HG02763 (cell line): ENCODE measurements around the gene PTPRN2.

Experiments
- ATAC-seq: cut with Tn5 transposase; IDR thresholded peaks from one replicate; pipeline ENCODE4 v1.9.1; 2021; ENCODE audit warnings: mild to moderate bottlenecking, moderate library complexity; ENCODE audit not compliant: unreplicated experiment

The PTPRN2 gene

GRCh38 chr7:158248816-158249215 is 338.8 kb downstream of the PTPRN2 start:
- ATAC-seq, result no peak

GRCh38 chr7:158247758-158248487 is 339.7 kb downstream of the PTPRN2 start:
- no peak for ATAC-seq

- no peak for ATAC-seq
Measured at GRCh38 chr7:158246960-158247673, 340.5 kb downstream of the PTPRN2 start.

GRCh38 chr7:158246272-158246959 is 341.2 kb downstream of the PTPRN2 start:
- ATAC-seq, result no peak

- no peak for ATAC-seq
Measured at GRCh38 chr7:158245724-158246041, 341.9 kb downstream of the PTPRN2 start.

- no peak for ATAC-seq
Measured at GRCh38 chr7:158244873-158245723, 342.5 kb downstream of the PTPRN2 start.

GRCh38 chr7:158244430-158244829 is 343.2 kb downstream of the PTPRN2 start:
- no peak for ATAC-seq

GRCh38 chr7:158241919-158242318 is 345.7 kb downstream of the PTPRN2 start:
- ATAC-seq, result no peak

- ATAC-seq, result no peak
Measured at GRCh38 chr7:158240801-158241200, 346.8 kb downstream of the PTPRN2 start.

GRCh38 chr7:158239290-158239981 is 348.2 kb downstream of the PTPRN2 start:
- ATAC-seq, result no peak

- ATAC-seq, result no peak
Measured at GRCh38 chr7:158238616-158239289, 348.9 kb downstream of the PTPRN2 start.

- no peak for ATAC-seq
Measured at GRCh38 chr7:158237672-158238335, 349.8 kb downstream of the PTPRN2 start.

GRCh38 chr7:158236400-158236799 is 351.2 kb downstream of the PTPRN2 start:
- ATAC-seq, result no peak

GRCh38 chr7:158235862-158236261 is 351.8 kb downstream of the PTPRN2 start:
- ATAC-seq, result no peak

GRCh38 chr7:158229945-158230344 is 357.7 kb downstream of the PTPRN2 start:
- ATAC-seq, result no peak

- no peak for ATAC-seq
Measured at GRCh38 chr7:158228986-158229385, 358.6 kb downstream of the PTPRN2 start.

GRCh38 chr7:158228131-158228530 is 359.5 kb downstream of the PTPRN2 start:
- ATAC-seq, result no peak

GRCh38 chr7:158227258-158227984 is 360.2 kb downstream of the PTPRN2 start:
- ATAC-seq, result no peak

GRCh38 chr7:158216198-158216597 is 371.4 kb downstream of the PTPRN2 start:
- no peak for ATAC-seq
